Testis (tissue), 3 donors: ENCODE results near the gene GLT1D1. TPM values are rescaled to one million over a fixed set of nuclear protein-coding genes. Genes with fewer than 3 reads are reported as not detected.

Source experiments
- DNase-seq: peaks from one replicate; pipeline ENCODE4 v3.0.0-alpha.2; 2019
- H3K27ac ChIP-seq, 2 donors: fragments of 200-600 bp; sonication (generic); one replicate each; pipeline ENCODE4 v1.5.1; 2019
- H3K27me3 ChIP-seq: fragments of 200-600 bp; sonication (generic); one replicate; pipeline ENCODE4 v1.5.1; 2019
- H3K36me3 ChIP-seq: fragments of 200-600 bp; sonication (generic); one replicate; pipeline ENCODE4 v1.5.1; 2017; ENCODE audit warnings: low read depth; ENCODE audit errors: missing control alignments
- H3K4me1 ChIP-seq: fragments of 200-600 bp; sonication (generic); one replicate; pipeline ENCODE4 v1.5.1; 2019
- H3K4me3 ChIP-seq, 2 donors: fragments of 200-600 bp; sonication (generic); one replicate each; pipeline ENCODE4 v1.5.1; 2017 to 2019
- H3K9me3 ChIP-seq: fragments of 200-600 bp; sonication (generic); one replicate; pipeline ENCODE4 v1.5.1; 2017
- POLR2A ChIP-seq: fragments of 450-650 bp; IDR thresholded peaks from one replicate; pipeline ENCODE4 v1.6.1; 2017; ENCODE audit warnings: antibody characterized with exemption, mild to moderate bottlenecking, moderate library complexity
- WGBS, 2 donors: methylation state at CpG; one replicate each; pipeline ENCODE4 v1.1.5; 2018; 5-methylcytosine and 5-hydroxymethylcytosine counted together
- intact Hi-C: fragments of 100-400 bp; cut with DNase I; formaldehyde crosslinking; loops from one replicate; pipeline ENCODE4 v1.15.1; 2023; ENCODE audit warnings: low total_unique reads
- polyA plus RNA-seq: library from polyadenylated mRNA; stranded (reverse); fragments of 350-450 nt; fragmentation: Illumina TruSeq; extraction: RNeasy Lipid Tissue Mini Kit (QIAGEN cat#74804); gene quantifications from one replicate; pipeline ENCODE4 v1.2.3, GENCODE V29; 2014; ENCODE audit warnings: low read depth, low replicate concordance; ENCODE audit not compliant: insufficient read depth
- total RNA-seq, 2 donors: library from RNA; depleted of rRNA; stranded (reverse); fragments of >200 nt; gene quantifications; one replicate each; pipeline ENCODE4 v1.2.3, GENCODE V29; 2016
- TF ChIP-seq, protein P1 (sequence below), 3 experiments: fragments of 450-650 bp in 2 of 3; fragments of 200-600 bp in 1 of 3; sonication (generic) in 1 of 3; IDR thresholded peaks; one replicate each; pipeline ENCODE4 v1.5.1; 2016 to 2019; ENCODE audit warnings: antibody characterized with exemption in 3 of 3, mild to moderate bottlenecking in 2 of 3, moderate library complexity in 1 of 3

Gene GLT1D1
- total and polyA plus RNA-seq, 3 donors from 2014 or later: 10.0 to 42.3 (median 18.0) TPM

DNA sequence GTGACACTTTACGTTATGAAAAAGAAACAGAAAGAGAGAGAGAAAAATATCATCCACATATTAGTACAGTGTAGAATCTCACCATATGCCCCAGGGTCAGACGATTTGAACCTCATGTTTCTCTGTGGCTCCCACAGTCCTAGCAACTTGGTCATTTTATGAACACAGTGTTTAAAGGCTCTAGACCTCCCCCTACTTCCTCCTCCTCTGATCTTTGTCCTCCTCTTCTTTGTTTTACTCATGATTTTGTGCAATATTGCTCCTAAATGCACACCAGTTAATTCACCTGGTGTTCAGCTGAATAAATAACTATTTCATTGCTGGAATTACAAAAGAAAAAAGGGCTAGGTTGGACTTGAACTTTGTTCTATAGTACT lies 18.2 kb downstream of the GLT1D1 start:
- Histone ChIP-seq H3K9me3 (no peaks in the 10 kb centered on the region), H3K36me3 (no peaks in the 10 kb centered on the region), H3K27me3 (no peaks in the 10 kb centered on the region), H3K4me3 (no peak overlapping the region), H3K4me1 (no peaks in the 10 kb centered on the region), H3K27ac (no peak overlapping the region)
- 57 to 88% methylated on average over 2 of the region's 2 CpGs for WGBS, 2 donors
- TF ChIP-seq, protein P1, sequence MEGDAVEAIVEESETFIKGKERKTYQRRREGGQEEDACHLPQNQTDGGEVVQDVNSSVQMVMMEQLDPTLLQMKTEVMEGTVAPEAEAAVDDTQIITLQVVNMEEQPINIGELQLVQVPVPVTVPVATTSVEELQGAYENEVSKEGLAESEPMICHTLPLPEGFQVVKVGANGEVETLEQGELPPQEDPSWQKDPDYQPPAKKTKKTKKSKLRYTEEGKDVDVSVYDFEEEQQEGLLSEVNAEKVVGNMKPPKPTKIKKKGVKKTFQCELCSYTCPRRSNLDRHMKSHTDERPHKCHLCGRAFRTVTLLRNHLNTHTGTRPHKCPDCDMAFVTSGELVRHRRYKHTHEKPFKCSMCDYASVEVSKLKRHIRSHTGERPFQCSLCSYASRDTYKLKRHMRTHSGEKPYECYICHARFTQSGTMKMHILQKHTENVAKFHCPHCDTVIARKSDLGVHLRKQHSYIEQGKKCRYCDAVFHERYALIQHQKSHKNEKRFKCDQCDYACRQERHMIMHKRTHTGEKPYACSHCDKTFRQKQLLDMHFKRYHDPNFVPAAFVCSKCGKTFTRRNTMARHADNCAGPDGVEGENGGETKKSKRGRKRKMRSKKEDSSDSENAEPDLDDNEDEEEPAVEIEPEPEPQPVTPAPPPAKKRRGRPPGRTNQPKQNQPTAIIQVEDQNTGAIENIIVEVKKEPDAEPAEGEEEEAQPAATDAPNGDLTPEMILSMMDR (IDR thresholded peaks at IDR 0.05): no peak
- TF ChIP-seq POLR2A: no peak
- DNase-seq: no peak
- intact Hi-C loops: no loop called here

- WGBS, 2 donors: 84 to 91% methylated on average over 5 of the region's 5 CpGs
- DNase-seq: no peak
- Histone ChIP-seq H3K9me3 (no peaks in the 10 kb centered on the region), H3K4me1 (no peaks in the 10 kb centered on the region), H3K4me3 (no peak overlapping the region), H3K27me3 (no peaks in the 10 kb centered on the region), H3K27ac (no peak overlapping the region), H3K36me3 (no peaks in the 10 kb centered on the region)
- no peak for TF ChIP-seq POLR2A
- TF ChIP-seq, protein P1 (IDR thresholded peaks at IDR 0.05): no peak
- intact Hi-C loops: no loop called here
Measured at GRCh38 chr12:128872303-128872702, 19.0 kb downstream of the GLT1D1 start.

GRCh38 chr12:128876559-128876958 lies 23.3 kb downstream of the GLT1D1 start:
- intact Hi-C loops: no loop called here
- 76 to 85% methylated on average over 2 of the region's 2 CpGs for WGBS, 2 donors
- Histone ChIP-seq H3K36me3 (no peaks in the 10 kb centered on the region), H3K4me3 (no peak overlapping the region), H3K4me1 (no peaks in the 10 kb centered on the region), H3K9me3 (no peaks in the 10 kb centered on the region), H3K27ac (no peak overlapping the region), H3K27me3 (no peaks in the 10 kb centered on the region)
- no peak for DNase-seq
- TF ChIP-seq, protein P1 (IDR thresholded peaks at IDR 0.05): no peak
- TF ChIP-seq POLR2A: no peak

- intact Hi-C loops: no loop called here
Measured at GRCh38 chr12:128879898-128880764, 26.9 kb downstream of the GLT1D1 start.

More at GRCh38 chr12:128879898-128880764, 26.9 kb downstream of the GLT1D1 start:
- H3K4me3 ChIP-seq: no peak overlapping the region
- no peak overlapping the region for H3K27ac ChIP-seq
- no peak for DNase-seq
- H3K27me3 ChIP-seq: no peaks in the 10 kb centered on the region
- H3K4me1 ChIP-seq: no peaks in the 10 kb centered on the region
- no peak for TF ChIP-seq POLR2A
- TF ChIP-seq, protein P1 (IDR thresholded peaks at IDR 0.05): no peak
- no peaks in the 10 kb centered on the region for H3K36me3 ChIP-seq
- no peaks in the 10 kb centered on the region for H3K9me3 ChIP-seq
- 85 to 87% methylated on average over 4 of the region's 4 CpGs for WGBS, 2 donors
